Suprapubic skin (tissue), 4 donors: ENCODE data around the gene TNS1. TPM values are rescaled to one million over a fixed set of nuclear protein-coding genes. Genes with fewer than 3 reads are reported as not detected.

Experiments
- DNase-seq, 2 donors: peaks; one replicate each; pipeline ENCODE4 v3.0.0-alpha.2; 2019; ENCODE audit warnings: low spot score in 2 of 2
- H3K27ac ChIP-seq: fragments of 200-600 bp; sonication (generic); one replicate; pipeline ENCODE4 v1.5.1; 2019
- H3K27me3 ChIP-seq: fragments of 200-600 bp; sonication (generic); one replicate; pipeline ENCODE4 v1.5.1; 2019
- H3K36me3 ChIP-seq: fragments of 200-600 bp; sonication (generic); one replicate; pipeline ENCODE4 v1.5.1; 2019
- H3K4me1 ChIP-seq: fragments of 200-600 bp; sonication (generic); one replicate; pipeline ENCODE4 v1.5.1; 2019
- H3K4me3 ChIP-seq: fragments of 200-600 bp; sonication (generic); one replicate; pipeline ENCODE4 v1.5.1; 2019; ENCODE audit warnings: mild to moderate bottlenecking
- H3K9me3 ChIP-seq: fragments of 200-600 bp; sonication (generic); one replicate; pipeline ENCODE4 v1.5.1; 2019
- EP300 ChIP-seq: sonication (generic); formaldehyde crosslinking; IDR thresholded peaks from one replicate; pipeline ENCODE4 v1.6.1; 2017; ENCODE audit warnings: antibody characterized with exemption
- POLR2A ChIP-seq, 2 donors: fragments of 450-650 bp; IDR thresholded peaks; one replicate each; pipeline ENCODE4 v1.6.1; 2017; ENCODE audit warnings: antibody characterized with exemption in 2 of 2, mild to moderate bottlenecking in 2 of 2, moderate library complexity in 2 of 2
- POLR2AphosphoS5 ChIP-seq, 3 donors: sonication (generic); formaldehyde crosslinking; IDR thresholded peaks; one replicate each; pipeline ENCODE4 v1.6.1; 2017; ENCODE audit warnings: antibody characterized with exemption in 3 of 3
- WGBS: methylation state at CpG from one replicate; pipeline ENCODE4 v1.1.5; 2018; 5-methylcytosine and 5-hydroxymethylcytosine counted together
- total RNA-seq, 4 donors: library from RNA; depleted of rRNA; stranded (reverse); fragments of >200 nt; gene quantifications; one replicate each; pipeline ENCODE4 v1.1.0, GENCODE V29; 2016
- TF ChIP-seq, protein P1 (sequence below), 2 donors: fragments of 200-600 bp in 1 of 2; fragments of 450-650 bp in 1 of 2; sonication (generic) in 1 of 2; IDR thresholded peaks; one replicate each; pipeline ENCODE4 v1.5.1; 2016 to 2019; ENCODE audit warnings: antibody characterized with exemption in 2 of 2, mild to moderate bottlenecking in 1 of 2, moderate library complexity in 1 of 2

TNS1 gene
- total RNA-seq, 4 donors from 2014 or later: 64.1 to 145 (median 99.5) TPM

DNA sequence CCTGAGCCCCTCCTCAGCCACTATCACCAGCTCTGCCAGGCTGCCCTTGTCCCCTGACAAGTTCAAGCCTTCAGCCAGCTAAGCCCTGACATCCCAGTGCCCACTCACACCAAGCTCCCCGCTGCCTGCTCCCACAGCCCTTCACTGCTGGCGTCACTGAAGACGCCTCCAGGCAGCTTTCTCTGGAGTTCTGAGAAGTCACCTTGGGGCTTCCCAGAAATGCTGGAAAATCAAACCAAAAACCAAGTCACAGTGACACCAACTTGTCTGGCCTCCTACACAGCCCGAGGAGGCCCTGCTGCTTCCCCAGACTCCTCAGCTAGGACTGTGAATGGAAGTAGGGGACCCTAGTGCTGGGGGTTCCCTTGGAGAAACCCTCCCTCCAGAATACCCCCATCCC is 2.2 kb upstream of the TNS1 start:
- Histone ChIP-seq H3K4me1 (peaks cover 72% of the 10 kb centered on the region), H3K4me3 (no peak overlapping the region), H3K27me3 (peaks cover 11% of the 10 kb centered on the region), H3K9me3 (no peaks in the 10 kb centered on the region), H3K27ac (peak overlapping the region; percentile 62), H3K36me3 (no peaks in the 10 kb centered on the region)
- no peak for DNase-seq
- TF ChIP-seq POLR2AphosphoS5 (IDR thresholded peaks at IDR 0.05) (no peak), POLR2A (IDR thresholded peaks at IDR 0.05) (no peak), EP300 (no peak)
- TF ChIP-seq, protein P1, sequence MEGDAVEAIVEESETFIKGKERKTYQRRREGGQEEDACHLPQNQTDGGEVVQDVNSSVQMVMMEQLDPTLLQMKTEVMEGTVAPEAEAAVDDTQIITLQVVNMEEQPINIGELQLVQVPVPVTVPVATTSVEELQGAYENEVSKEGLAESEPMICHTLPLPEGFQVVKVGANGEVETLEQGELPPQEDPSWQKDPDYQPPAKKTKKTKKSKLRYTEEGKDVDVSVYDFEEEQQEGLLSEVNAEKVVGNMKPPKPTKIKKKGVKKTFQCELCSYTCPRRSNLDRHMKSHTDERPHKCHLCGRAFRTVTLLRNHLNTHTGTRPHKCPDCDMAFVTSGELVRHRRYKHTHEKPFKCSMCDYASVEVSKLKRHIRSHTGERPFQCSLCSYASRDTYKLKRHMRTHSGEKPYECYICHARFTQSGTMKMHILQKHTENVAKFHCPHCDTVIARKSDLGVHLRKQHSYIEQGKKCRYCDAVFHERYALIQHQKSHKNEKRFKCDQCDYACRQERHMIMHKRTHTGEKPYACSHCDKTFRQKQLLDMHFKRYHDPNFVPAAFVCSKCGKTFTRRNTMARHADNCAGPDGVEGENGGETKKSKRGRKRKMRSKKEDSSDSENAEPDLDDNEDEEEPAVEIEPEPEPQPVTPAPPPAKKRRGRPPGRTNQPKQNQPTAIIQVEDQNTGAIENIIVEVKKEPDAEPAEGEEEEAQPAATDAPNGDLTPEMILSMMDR (IDR thresholded peaks at IDR 0.05): no peak
- 60% methylated on average over 4 of the region's 4 CpGs for WGBS

GRCh38 chr2:218003981-218004419 is 1.2 kb upstream of the TNS1 start:
- Histone ChIP-seq H3K4me1 (peaks cover 71% of the 10 kb centered on the region), H3K27me3 (peaks cover 5% of the 10 kb centered on the region), H3K27ac (peak overlapping the region; percentile 87), H3K9me3 (no peaks in the 10 kb centered on the region), H3K36me3 (no peaks in the 10 kb centered on the region), H3K4me3 (no peak overlapping the region)
- DNase-seq: peak in 1 of 2 donors; percentile 89
- TF ChIP-seq, protein P1 (IDR thresholded peaks at IDR 0.05): no peak
- TF ChIP-seq POLR2A (IDR thresholded peaks at IDR 0.05) (no peak), POLR2AphosphoS5 (IDR thresholded peaks at IDR 0.05) (peak in 1 of 3 donors; percentile 12)
- WGBS: 26% methylated on average over 5 of the region's 6 CpGs

GRCh38 chr2:218003281-218003944 is 618 bp upstream of the TNS1 start:
- no peak for DNase-seq
- H3K9me3 ChIP-seq: no peaks in the 10 kb centered on the region
- peaks cover 2% of the 10 kb centered on the region for H3K27me3 ChIP-seq
- H3K4me1 ChIP-seq: peaks cover 67% of the 10 kb centered on the region
- H3K27ac ChIP-seq: peak overlapping the region; percentile 87
- H3K36me3 ChIP-seq: no peaks in the 10 kb centered on the region
- 22% methylated on average over 9 of the region's 11 CpGs for WGBS
- H3K4me3 ChIP-seq: peak overlapping the region; percentile 46
- TF ChIP-seq, protein P1 (IDR thresholded peaks at IDR 0.05): no peak
- TF ChIP-seq POLR2AphosphoS5 (IDR thresholded peaks at IDR 0.05) (no peak), EP300 (no peak), POLR2A (IDR thresholded peaks at IDR 0.05) (no peak)

DNA sequence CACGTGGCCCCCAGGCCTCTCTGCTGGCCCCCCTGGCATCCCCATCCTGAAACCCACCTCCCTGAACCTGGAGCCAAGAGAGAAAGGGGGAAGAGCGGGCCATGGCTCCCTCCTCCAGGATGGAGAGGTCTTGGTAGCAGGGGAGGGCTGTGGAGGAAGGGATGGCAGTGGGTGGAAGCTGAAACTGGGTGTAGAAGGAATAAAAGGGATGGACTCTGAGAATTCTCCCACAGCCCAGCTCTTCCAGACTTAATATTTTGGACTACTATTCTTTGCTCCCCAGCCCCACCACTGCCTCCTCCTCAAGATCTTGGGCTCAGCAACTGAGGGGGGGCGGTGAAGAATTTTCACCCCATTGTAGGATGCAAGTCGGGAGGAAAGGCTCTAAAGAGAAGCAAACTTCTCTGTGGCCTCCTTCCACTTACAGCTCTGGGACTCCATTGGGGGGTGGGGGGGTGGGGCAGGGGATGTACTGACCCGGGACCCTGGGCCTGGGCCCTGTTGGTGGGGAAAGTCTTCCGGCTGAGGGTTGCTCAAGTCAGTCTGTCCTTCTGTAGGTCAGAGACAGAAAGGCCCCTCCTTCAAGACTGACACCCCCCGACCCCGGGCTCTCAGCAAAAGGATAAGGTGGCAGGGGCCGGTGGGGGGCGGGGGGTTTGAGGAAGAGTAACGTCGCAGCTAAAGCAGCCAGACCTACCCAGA is 501 bp downstream of the TNS1 start:
- no peaks in the 10 kb centered on the region for H3K9me3 ChIP-seq
- H3K27me3 ChIP-seq: no peaks in the 10 kb centered on the region
- H3K27ac ChIP-seq: peak overlapping the region; percentile 87
- DNase-seq: no peak
- H3K4me3 ChIP-seq: peak overlapping the region; percentile 46
- no peaks in the 10 kb centered on the region for H3K36me3 ChIP-seq
- TF ChIP-seq POLR2AphosphoS5 (IDR thresholded peaks at IDR 0.05): no peak
- TF ChIP-seq POLR2A (IDR thresholded peaks at IDR 0.05): no peak
- TF ChIP-seq, protein P1 (IDR thresholded peaks at IDR 0.05): no peak
- TF ChIP-seq EP300: no peak
- H3K4me1 ChIP-seq: peaks cover 62% of the 10 kb centered on the region
- 55% methylated on average over 4 of the region's 12 CpGs for WGBS

DNA sequence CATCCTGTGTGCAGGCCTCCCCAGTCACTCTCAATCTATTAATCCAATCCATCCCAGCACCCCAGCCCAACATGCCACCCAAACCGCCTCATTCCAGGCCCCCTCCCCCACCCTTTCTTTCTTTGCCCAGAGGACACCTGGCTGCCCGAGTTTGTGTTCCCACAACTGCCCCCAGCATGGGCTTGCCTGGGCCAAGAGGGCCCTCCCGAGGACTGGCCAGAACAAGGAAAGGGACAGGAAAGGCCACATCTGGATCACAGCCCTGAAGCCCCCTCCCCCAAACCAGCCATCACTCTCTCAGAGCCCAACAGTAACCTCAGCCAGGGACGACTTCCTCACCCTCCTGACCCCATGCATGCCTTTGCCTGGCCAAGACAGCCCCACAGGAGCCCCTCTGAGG is 1.2 kb downstream of the TNS1 start:
- DNase-seq: no peak
- Histone ChIP-seq H3K4me1 (peaks cover 69% of the 10 kb centered on the region), H3K9me3 (no peaks in the 10 kb centered on the region), H3K36me3 (no peaks in the 10 kb centered on the region), H3K27ac (peak overlapping the region; percentile 87), H3K4me3 (peak overlapping the region; percentile 46), H3K27me3 (no peaks in the 10 kb centered on the region)
- TF ChIP-seq, protein P1 (IDR thresholded peaks at IDR 0.05): no peak
- TF ChIP-seq POLR2A (IDR thresholded peaks at IDR 0.05) (no peak), EP300 (no peak), POLR2AphosphoS5 (IDR thresholded peaks at IDR 0.05) (no peak)
- WGBS: 48% methylated on average over 4 of the region's 4 CpGs
